HG03521 (cell line): ENCODE results near the gene IFT80.
A peak's percentile ranks its signal among the peaks of the same experiment; 100 is the strongest.

Experiments
- ATAC-seq: cut with Tn5 transposase; IDR thresholded peaks from one replicate; pipeline ENCODE4 v1.9.1; 2021; ENCODE audit warnings: mild to moderate bottlenecking, moderate library complexity; ENCODE audit not compliant: unreplicated experiment

The IFT80 gene

GRCh38 chr3:160401291-160402095 lies 2.5 kb upstream of the IFT80 start:
- no peak for ATAC-seq

- no peak for ATAC-seq
These were observed 1.7 kb upstream of the IFT80 start for GRCh38 chr3:160400702-160401150.

DNA sequence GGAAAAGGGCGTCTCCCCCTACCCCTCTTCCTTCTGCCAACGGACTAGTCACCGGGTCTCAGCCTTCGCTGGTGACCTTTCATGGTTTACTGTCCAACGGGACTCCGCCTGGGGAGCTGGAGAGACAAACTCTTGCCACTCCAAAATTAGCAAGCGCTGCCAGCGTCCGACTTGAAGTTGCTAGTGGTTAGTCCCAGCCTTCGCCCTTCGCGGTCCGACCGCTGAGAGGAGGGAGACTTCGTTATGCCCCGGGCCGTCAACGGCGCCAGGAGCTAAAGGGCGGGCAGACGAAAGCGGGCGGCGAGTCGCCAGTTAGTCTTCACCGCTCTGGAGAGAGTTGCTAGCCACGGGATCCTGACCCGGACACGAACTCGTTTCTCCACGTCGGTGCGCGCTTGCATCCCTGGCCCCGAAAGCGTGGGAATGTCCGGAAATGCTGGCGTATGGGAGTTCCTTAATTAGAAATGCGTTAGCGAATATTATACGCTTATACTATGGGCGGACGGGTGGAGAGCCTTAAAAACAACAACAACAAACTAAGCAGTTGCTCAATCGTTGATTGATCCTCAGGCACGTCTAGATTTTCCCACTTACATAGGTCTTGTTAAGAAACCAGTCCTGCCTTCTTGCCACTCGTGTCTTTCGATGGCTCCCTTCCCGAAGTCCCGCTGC lies 1.1 kb upstream of the IFT80 start:
- peak; percentile 16 for ATAC-seq

GRCh38 chr3:160398820-160399124 lies 253 bp downstream of the IFT80 start:
- peak; percentile 2 for ATAC-seq

DNA sequence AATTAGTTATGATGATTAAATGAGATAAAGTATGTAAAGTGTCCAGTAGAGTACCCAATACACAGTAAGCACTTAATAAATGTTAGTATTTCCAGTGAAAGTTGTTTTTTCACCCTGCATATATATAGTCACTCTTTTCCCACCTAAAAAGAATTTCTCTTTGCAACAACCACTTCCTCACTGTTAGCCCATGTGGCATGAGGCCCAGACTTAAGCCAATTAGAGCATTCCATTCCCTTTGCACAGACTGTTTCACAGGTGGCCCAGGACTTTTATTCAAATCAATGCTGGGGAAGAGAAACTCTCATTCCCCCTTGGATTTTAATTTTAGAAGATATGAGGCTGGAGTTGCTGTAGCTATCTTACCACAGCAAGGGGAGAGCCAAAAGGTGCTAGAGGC lies 3.7 kb downstream of the IFT80 start:
- ATAC-seq: no peak

GRCh38 chr3:160394009-160394392 lies 5.0 kb downstream of the IFT80 start:
- ATAC-seq: no peak

DNA sequence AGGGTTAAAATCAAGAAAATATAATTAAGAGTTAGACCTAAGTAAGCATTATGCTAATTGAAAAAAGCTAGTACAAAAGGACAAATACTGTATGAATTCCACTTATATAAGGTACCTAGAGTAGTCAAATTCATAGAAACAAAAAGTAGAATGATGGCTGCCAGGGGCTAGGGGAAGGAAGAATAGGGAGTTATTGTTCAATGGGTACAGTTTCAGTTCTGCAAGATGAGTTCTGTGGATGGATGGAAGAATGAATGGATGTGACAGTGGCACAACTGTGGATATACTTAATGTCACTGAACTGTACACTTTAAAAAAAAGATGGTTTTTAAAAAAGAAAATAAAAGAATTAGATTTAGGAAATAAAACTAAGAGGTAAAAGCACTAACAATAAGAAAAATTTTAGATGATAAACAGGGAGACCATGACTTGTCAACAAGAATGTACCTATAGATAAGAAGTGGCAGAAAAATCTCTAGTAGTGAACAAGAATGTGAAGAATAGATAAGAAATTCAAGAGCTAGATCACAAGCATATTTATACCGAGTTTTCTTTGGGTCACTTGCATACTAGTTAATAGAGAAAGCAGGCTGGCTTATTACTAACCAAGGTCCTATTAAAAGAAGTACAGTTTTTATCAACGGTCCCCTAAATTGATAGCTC lies 5.5 kb downstream of the IFT80 start:
- no peak for ATAC-seq

DNA sequence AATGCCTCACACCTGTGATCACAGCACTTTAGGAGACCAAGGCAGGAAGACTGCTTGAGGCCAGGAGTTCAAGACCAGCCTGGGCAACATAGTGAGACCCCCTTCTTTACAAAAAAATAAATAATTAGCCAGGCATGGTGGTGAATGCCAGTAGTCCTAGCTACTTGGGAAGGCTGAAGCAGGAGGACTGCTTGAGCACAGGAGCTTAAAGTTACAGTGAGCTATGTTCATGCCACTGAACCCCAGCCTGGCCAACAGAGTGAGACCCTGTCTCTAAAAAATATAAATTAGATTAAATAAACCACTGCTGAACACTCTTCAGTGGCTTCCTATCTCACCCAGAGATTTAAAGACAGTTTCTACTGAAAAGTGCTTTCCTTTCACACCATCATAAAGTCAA lies 6.2 kb downstream of the IFT80 start:
- no peak for ATAC-seq

DNA sequence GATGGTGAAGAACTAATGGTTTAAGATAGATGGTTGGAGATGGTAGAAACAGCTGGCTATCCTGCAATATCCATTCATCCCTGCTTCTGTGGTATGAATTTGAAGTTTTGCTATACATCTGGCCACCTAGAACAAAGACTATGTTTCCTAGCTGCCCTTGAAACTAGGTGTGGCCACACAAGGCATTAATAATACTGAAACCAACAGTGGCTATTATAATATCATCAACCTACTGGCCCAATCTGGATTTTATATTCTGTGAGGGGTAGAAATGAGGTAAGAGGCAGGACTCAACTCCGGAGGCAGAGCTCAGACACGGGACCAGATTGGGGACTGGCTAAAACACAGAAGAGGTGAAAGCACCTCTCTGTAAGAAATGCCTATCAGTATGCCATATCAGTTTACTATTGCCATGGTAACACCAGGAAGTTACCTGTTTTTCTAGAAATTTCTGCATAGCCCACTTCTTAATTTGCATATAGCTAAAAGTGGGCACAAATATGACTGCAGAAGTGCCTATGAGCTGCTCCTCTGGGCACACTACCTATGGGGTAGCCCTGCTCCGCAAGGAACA lies 8.4 kb downstream of the IFT80 start:
- ATAC-seq: no peak

DNA sequence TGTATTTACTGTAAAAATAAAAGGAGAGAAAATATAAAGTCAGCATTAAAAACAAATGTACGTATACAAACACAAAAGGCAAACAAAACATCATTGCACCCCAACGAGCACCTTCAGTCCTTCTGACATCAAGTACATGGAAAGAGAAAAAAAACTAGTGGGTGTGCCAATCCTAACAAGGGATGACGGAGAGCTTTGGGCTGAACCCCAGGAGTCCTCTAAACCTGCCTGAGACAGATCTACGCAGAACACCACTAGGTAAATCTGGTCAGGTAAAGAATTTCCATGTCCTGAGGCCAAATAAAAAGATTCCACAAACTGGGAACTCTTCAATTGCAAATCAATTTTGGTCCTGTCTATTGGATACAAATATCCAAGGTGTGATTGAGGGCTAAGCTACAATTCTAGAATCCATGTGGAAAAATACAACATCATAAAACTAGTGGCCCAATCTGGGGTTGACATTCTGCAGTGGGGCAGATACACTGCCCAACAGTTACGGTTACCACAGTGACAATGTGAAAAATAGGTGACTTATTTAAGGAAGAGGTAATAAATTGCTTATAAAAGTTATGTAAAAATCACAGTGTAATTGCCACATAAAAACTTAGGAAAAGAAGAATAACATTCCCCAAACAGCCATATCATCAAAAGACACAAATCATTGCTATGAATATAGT lies 14.2 kb downstream of the IFT80 start:
- no peak for ATAC-seq

GRCh38 chr3:160381470-160381869 lies 17.6 kb downstream of the IFT80 start:
- ATAC-seq: no peak

DNA sequence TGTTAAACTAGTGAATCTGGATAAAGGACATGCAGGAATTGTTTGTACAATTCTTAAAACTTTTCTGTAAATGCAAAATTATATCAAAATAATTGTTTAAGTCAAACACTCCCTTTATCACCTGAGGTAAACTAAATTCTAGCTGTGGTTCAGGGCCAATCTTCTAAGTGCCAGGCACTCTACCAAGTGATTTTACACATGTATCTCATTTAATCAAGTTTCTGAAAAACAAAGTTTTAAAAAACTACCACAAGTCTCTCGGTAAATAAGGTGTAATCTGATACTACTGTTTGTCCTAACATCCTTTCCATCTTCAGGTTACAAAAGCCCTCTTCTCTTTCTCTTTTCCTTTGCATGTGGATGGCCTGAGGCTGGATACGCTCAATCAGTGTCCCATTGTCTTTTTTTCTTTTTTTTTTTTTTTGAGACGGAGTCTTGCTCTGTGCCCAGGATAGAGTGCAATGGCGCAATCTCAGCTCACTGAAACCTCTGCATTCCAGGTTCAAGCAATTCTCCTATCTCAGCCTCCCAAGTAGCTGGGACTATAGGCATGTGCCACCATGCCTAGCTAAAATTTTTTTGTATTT lies 19.3 kb downstream of the IFT80 start:
- ATAC-seq: no peak

DNA sequence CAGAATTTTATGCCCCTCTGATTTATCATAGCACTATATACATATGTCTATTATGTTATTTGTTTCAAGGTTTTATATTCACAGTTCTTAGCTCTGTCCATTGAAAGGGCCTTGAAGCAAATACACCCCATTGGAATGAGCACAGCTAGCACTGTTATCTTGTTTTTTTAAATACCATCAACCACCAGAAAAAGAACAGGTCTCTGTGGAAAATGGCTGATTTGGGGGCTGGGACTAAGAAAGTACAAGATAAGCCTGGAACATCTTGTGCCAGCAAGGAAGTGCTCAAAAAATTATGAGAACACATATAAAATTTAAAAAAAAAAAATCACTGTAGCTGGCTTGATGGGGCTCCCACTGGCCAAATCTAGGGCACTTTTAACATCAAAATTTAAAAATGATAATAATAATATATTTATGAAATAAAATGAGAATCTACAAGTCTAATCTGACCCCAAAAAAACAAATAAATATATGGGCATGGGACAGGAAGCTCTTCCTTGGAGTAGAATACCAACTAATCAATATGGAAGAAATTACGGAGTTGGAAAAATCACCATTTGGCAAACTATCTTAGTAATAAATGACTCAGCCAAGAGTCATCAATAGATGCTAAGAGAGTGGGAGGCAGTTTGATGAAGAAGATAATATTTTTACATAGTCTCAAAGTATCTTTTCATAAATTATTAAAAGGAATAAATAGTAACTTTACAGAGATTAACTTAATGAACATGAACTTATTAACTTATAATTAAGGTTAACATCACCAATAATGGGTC lies 20.5 kb downstream of the IFT80 start:
- no peak for ATAC-seq

- no peak for ATAC-seq
These were observed 22.3 kb downstream of the IFT80 start for GRCh38 chr3:160376681-160377080.

DNA sequence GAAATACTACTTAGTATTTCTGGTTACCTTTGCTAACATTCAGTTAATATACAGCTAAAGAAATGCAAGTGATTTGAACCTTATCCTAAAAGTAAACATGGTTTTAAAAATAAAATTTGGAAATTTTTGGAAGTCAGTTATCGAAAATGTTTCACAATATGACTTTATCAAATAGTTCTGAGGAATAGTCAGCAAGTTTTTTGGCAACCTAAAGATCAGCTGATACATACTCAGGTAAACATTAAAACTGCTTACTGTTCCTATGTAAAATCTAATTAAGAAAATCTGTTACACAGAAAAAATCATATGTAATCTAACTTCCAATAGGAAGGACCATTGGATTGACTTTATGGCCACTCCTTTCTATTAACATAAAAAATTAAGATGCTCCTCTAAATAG lies 24.1 kb downstream of the IFT80 start:
- ATAC-seq: no peak

GRCh38 chr3:160374472-160374871 lies 24.6 kb downstream of the IFT80 start:
- no peak for ATAC-seq

DNA sequence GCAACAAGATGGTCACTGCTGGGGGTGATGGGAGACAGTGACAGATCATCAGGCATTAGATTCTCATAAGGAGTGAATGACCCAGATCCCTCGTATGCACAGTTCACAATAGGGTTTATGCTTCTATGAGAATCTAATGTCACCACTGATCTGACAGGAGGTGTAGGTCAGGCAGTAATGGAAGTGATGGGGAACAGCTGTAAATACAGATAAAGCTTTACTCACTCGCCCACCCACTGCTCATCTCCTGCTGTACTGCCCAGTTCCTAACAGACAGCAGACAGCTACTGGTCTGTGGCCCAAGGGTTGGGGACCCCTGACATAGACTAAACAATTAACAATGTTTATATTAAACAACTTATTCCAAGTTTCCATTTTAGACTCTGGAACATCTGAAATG lies 25.4 kb downstream of the IFT80 start:
- ATAC-seq: no peak

DNA sequence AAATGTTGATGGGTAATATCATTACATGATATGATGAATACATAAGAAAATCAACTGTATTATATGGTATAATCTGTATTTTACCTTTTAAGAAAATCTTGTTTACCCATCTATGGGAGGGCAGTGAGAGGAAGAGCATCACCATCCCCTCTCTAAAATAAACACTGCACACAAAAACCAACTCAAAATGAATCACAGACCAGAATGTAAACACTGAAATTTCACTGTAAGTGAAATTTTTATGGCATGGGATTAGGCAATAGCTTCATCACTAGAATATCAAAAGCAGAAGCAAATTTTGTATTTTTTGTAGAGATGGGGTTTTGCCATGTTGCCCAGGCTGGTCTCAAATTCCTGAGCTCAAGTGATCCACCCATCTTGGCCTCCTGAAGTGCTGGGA lies 26.2 kb downstream of the IFT80 start:
- no peak for ATAC-seq

DNA sequence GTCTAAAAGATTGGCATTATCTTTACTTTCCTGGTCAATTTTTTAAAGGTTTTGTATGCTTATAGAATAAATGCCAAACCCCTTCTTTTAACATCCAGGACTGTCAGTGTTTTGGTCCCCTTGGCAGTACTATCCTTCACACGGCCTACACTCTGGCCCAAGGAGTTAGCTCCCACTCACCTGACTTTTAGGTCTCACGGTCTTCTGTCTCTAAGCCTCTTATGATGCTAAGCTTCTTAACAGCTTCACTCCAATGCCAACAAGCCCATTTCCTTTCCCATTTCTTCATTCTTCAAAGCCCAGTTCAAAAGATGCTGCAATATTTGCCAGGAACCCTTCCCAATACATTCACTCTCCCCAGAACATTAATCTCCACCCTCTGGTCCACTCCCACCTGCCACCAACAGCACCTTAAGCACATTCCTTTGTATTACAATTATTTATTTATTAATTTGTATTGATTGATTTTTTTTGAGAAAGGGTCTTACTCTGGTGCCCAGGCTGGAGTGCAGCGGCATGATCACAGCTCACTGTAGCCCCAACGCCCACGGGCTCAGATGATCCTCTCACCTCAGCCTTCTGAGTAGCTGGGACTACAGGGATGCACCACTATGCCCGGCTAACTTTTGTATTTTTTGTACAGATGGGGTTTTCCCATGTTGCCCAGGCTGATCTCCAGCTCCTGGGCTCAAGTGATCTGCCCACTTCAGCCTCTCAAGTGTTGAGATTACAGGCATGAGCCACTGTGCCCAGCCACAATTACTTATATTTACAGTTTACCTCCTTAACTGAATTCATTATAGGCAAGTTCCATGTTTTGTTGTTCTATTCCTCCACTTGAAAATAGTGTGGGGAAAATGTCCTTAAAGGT lies 27.8 kb downstream of the IFT80 start:
- ATAC-seq: no peak
